ENCODE results near the gene CAPS.

Gene CAPS

DNA sequence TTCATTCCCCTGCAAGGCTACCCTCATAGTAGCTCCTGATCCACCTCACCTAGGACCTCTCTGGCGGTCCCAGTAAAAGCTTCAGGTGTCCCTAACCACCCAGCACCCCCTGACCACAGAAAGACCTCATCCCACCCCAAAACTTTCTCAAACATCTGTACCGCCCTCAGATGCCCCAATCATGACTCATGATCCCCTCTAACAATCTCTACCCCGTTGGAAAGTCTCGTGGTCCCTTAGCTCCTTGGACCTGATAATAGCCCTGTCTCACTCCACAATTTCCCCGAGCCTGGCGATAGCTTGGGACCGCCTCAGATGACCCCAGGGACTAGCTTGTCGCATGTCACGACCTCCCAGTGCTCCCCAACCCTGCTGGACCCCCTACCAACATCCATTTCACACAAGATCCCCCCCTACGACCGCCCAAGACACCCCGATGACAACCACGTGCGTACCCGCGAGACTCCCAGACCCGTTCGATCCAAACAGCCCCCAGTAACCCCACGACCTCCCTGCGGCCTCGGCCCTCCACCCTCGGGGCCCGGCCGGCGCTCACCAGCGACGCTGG lies 10.9 kb upstream of the CAPS start:
- Histone ChIP-seq H3K18ac (ENCODE audit: low read depth in 1 of 2, low read length in 2 of 2) (peak overlapping the region; percentile 94 to 97), H2AFZ (ENCODE audit: low read depth, low read length) (peak overlapping the region; percentile 72), H3K36me3 (ENCODE audit: control insufficient read depth in 1 of 2, insufficient read depth in 2 of 2, low read depth in 1 of 2, low read length in 2 of 2) (peaks cover 15 to 18% of the 10 kb centered on the region in 2 experiments), H2BK120ac (ENCODE audit: low read depth, low read length) (no peak overlapping the region), H4K8ac (ENCODE audit: low read length) (peak overlapping the region; percentile 89), H3K27ac (ENCODE audit: low read length, poor library complexity, severe bottlenecking) (peak overlapping the region; percentile 87), H4K91ac (ENCODE audit: low read length) (peak overlapping the region; percentile 88), H2AK5ac (ENCODE audit: low read length, severe bottlenecking) (peak overlapping the region; percentile 49), H2BK15ac (ENCODE audit: low read depth, poor library complexity, severe bottlenecking) (peak overlapping the region; percentile 30), H2BK5ac (ENCODE audit: low read depth, low read length, poor library complexity, severe bottlenecking) (peak overlapping the region; percentile 83), H3K4ac (ENCODE audit: low read depth in 1 of 2, low read length in 2 of 2) (peak overlapping the region in 1 of 2 experiments; percentile 96), H3K9ac (ENCODE audit: low read length) (peak overlapping the region; percentile 100), H3K4me2 (ENCODE audit: low read length, poor library complexity, severe bottlenecking) (peak overlapping the region; percentile 55), H3K14ac (ENCODE audit: low read length in 2 of 2) (peak overlapping the region in 1 of 2 experiments; percentile 96), H3K4me3 (ENCODE audit: insufficient read depth in 1 of 2, low read depth in 1 of 2, low read length in 2 of 2) (peak overlapping the region; percentile 98 to 100), H2BK12ac (ENCODE audit: low read length in 2 of 2) (no peak overlapping the region), H3K79me1 (replicated peaks; ENCODE audit: low read length, poor library complexity, severe bottlenecking) (peaks cover 25% of the 10 kb centered on the region), H3K23ac (ENCODE audit: low read length in 2 of 2) (peak overlapping the region in 1 of 2 experiments; percentile 98), H3K4me1 (ENCODE audit: control insufficient read depth, insufficient read depth, low read depth, low read length) (peaks cover 24% of the 10 kb centered on the region), H3K9me3 (ENCODE audit: control insufficient read depth, low read length) (no peaks in the 10 kb centered on the region), H3K27me3 (ENCODE audit: control insufficient read depth in 1 of 2, insufficient read depth in 1 of 2, low read length in 2 of 2) (no peaks in the 10 kb centered on the region)
- DNase-seq = peak; percentile 62
- WGBS = 2% methylated on average over 27 of the region's 27 CpGs

DNA sequence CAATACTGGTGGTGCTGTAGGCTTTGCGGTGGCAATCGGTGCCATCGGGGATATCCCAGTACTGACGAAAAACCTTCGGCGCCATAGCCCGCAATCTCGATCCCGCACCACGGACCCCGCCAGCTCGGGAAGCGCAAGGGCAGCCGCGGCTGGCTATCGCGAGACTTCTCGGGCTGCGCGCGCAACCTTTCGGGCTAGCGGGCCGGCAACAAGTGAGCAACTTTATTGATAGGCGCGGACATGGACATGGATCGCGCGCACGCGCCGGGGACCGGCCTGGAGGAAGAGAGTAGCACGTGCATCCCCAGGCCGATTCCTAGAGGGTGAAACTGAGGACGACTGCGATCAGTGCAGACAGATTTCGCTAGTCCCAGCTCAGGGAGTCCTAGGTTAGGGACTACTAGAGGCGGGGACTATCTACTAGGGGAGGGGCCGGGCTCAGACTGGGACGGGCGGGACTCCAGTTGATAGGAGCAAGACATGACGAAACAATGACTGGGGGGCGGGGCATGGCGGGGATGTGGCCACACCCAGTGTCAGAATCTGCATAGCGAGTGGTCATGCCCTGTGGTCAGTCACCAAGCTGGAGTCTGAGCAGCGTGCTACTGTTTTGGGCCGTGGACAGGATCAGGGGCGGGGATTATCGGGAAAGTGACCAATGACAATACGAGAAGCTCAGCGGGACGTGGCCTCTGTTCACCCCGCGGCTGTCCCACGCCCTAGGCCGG lies 10.3 kb upstream of the CAPS start, which contains the start of gene NDUFA11:
NDUFA11 (minus strand) TSS at position 167 of the 728 bp plus-strand sequence; CDS start at position 85, 82 bp downstream.
- Histone ChIP-seq H2BK15ac (ENCODE audit: low read depth, poor library complexity, severe bottlenecking) (peak within 1 kb of the TSS; percentile 31), H2BK5ac (ENCODE audit: low read depth, low read length, poor library complexity, severe bottlenecking) (peak within 1 kb of the TSS; percentile 83), H2BK120ac (ENCODE audit: low read depth, low read length) (peak within 1 kb of the TSS; percentile 65), H2BK12ac (ENCODE audit: low read length in 2 of 2) (no peak within 1 kb of the TSS), H3K4me3 (ENCODE audit: insufficient read depth in 1 of 2, low read depth in 1 of 2, low read length in 2 of 2) (peak within 1 kb of the TSS; percentile 98 to 100), H3K14ac (ENCODE audit: low read length in 2 of 2) (peak within 1 kb of the TSS in 1 of 2 experiments; percentile 96), H3K79me1 (replicated peaks; ENCODE audit: low read length, poor library complexity, severe bottlenecking) (peaks cover 23% of the 10 kb centered on the region), H3K36me3 (ENCODE audit: control insufficient read depth in 1 of 2, insufficient read depth in 2 of 2, low read depth in 1 of 2, low read length in 2 of 2) (peaks cover 16 to 19% of the 10 kb centered on the region in 2 experiments), H3K9ac (ENCODE audit: low read length) (peak within 1 kb of the TSS; percentile 100), H3K27ac (ENCODE audit: low read length, poor library complexity, severe bottlenecking) (peak within 1 kb of the TSS; percentile 91), H3K9me3 (ENCODE audit: control insufficient read depth, low read length) (no peaks in the 10 kb centered on the region), H3K27me3 (ENCODE audit: control insufficient read depth in 1 of 2, insufficient read depth in 1 of 2, low read length in 2 of 2) (no peaks in the 10 kb centered on the region), H3K23ac (ENCODE audit: low read length in 2 of 2) (peak within 1 kb of the TSS in 1 of 2 experiments; percentile 98), H4K91ac (ENCODE audit: low read length) (peak within 1 kb of the TSS; percentile 88), H4K8ac (ENCODE audit: low read length) (peak within 1 kb of the TSS; percentile 89), H3K4me1 (ENCODE audit: control insufficient read depth, insufficient read depth, low read depth, low read length) (peaks cover 24% of the 10 kb centered on the region), H2AFZ (ENCODE audit: low read depth, low read length) (peak within 1 kb of the TSS; percentile 72), H3K18ac (ENCODE audit: low read depth in 1 of 2, low read length in 2 of 2) (peak within 1 kb of the TSS; percentile 94 to 97), H3K4ac (ENCODE audit: low read depth in 1 of 2, low read length in 2 of 2) (peak within 1 kb of the TSS in 1 of 2 experiments; percentile 96), H3K4me2 (ENCODE audit: low read length, poor library complexity, severe bottlenecking) (peak within 1 kb of the TSS; percentile 55), H2AK5ac (ENCODE audit: low read length, severe bottlenecking) (peak within 1 kb of the TSS; percentile 49)
- no peak for DNase-seq
- WGBS = under 1% methylated on average over 57 of the region's 57 CpGs

DNA sequence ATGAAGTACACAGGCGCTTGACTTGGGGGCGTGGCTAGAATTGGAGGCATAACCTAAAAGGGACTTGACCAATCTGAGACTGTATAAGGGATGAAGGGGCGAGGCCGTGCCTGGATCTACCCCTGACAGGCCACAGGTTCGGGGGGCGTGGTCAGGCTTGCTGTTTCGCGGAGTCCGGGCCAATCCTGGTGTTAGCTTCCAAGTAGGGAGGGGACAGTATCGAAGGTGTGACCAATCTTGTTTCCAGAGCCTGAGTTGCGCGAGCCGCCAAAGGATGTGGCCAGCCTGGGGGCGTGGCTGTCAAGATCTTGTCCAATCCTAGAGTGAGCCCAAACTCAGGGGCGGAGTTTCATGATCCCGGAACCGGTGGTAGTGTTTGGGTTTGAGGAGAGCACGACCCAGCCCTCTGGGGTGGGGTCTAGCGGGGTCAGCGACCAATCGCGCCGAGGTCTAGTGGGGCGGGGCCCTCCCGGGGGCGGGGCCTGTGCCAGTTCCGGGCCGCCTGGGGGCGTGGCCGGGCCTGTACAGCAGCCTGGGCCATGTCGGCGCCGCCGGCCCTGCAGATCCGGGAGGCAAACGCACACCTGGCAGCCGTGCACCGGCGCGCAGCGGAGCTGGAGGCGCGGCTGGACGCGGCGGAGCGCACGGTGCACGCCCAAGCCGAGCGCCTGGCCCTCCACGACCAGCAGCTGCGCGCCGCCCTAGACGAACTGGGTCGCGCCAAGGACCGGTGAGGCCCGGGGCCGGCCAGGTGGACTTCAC lies 9.5 kb upstream of the CAPS start, which contains the start of gene VMAC:
VMAC (plus strand) TSS at position 521 of the 762 bp plus-strand sequence; CDS start at position 540, 19 bp downstream.
- Histone ChIP-seq H2AFZ (ENCODE audit: low read depth, low read length) (peak within 1 kb of the TSS; percentile 99), H3K4me2 (ENCODE audit: low read length, poor library complexity, severe bottlenecking) (peak within 1 kb of the TSS; percentile 88), H3K18ac (ENCODE audit: low read depth in 1 of 2, low read length in 2 of 2) (peak within 1 kb of the TSS; percentile 68 to 82), H4K8ac (ENCODE audit: low read length) (peak within 1 kb of the TSS; percentile 28), H2BK5ac (ENCODE audit: low read depth, low read length, poor library complexity, severe bottlenecking) (peak within 1 kb of the TSS; percentile 71), H2BK12ac (ENCODE audit: low read length in 2 of 2) (peak within 1 kb of the TSS in 1 of 2 experiments; percentile 18), H3K9me3 (ENCODE audit: control insufficient read depth, low read length) (no peaks in the 10 kb centered on the region), H3K4me1 (ENCODE audit: control insufficient read depth, insufficient read depth, low read depth, low read length) (peaks cover 24% of the 10 kb centered on the region), H2BK120ac (ENCODE audit: low read depth, low read length) (peak within 1 kb of the TSS; percentile 65), H2AK5ac (ENCODE audit: low read length, severe bottlenecking) (no peak within 1 kb of the TSS), H3K14ac (ENCODE audit: low read length in 2 of 2) (peak within 1 kb of the TSS in 1 of 2 experiments; percentile 98), H3K79me1 (replicated peaks; ENCODE audit: low read length, poor library complexity, severe bottlenecking) (peaks cover 24% of the 10 kb centered on the region), H3K9ac (ENCODE audit: low read length) (peak within 1 kb of the TSS; percentile 100), H3K4me3 (ENCODE audit: insufficient read depth in 1 of 2, low read depth in 1 of 2, low read length in 2 of 2) (peak within 1 kb of the TSS; percentile 100), H3K36me3 (ENCODE audit: control insufficient read depth in 1 of 2, insufficient read depth in 2 of 2, low read depth in 1 of 2, low read length in 2 of 2) (peaks cover 23 to 26% of the 10 kb centered on the region in 2 experiments), H2BK15ac (ENCODE audit: low read depth, poor library complexity, severe bottlenecking) (peak within 1 kb of the TSS; percentile 31), H4K91ac (ENCODE audit: low read length) (peak within 1 kb of the TSS; percentile 6), H3K23ac (ENCODE audit: low read length in 2 of 2) (peak within 1 kb of the TSS in 1 of 2 experiments; percentile 89), H3K27me3 (ENCODE audit: control insufficient read depth in 1 of 2, insufficient read depth in 1 of 2, low read length in 2 of 2) (no peaks in the 10 kb centered on the region), H3K27ac (ENCODE audit: low read length, poor library complexity, severe bottlenecking) (peak within 1 kb of the TSS; percentile 91), H3K4ac (ENCODE audit: low read depth in 1 of 2, low read length in 2 of 2) (peak within 1 kb of the TSS in 1 of 2 experiments; percentile 83)
- DNase-seq = peak; percentile 100
- 1% methylated on average over 54 of the region's 61 CpGs for WGBS
